Endodermal cell (in vitro differentiated cells): ENCODE data around the gene TMIE. TPM values are rescaled to one million over a fixed set of nuclear protein-coding genes. Genes with fewer than 3 reads are reported as not detected.

Experiments
- DNase-seq: peaks from one replicate; pipeline ENCODE4 v3.0.0-alpha.2; 2017
- H3K27ac ChIP-seq: 2 replicates; pipeline ENCODE4 v1.5.1; 2013; ENCODE audit warnings: mild to moderate bottlenecking, low read depth, low read length, moderate library complexity
- H3K27me3 ChIP-seq: 2 replicates; pipeline ENCODE4 v1.6.1; 2013; ENCODE audit warnings: mild to moderate bottlenecking, low read length, moderate library complexity; ENCODE audit not compliant: insufficient read depth, control insufficient read depth, poor library complexity, severe bottlenecking
- H3K36me3 ChIP-seq: 2 replicates; pipeline ENCODE4 v1.7.0; 2013; ENCODE audit warnings: mild to moderate bottlenecking, low read length, moderate library complexity; ENCODE audit not compliant: control insufficient read depth, insufficient read depth
- H3K4me1 ChIP-seq: one replicate; pipeline ENCODE4 v1.7.0; 2013; ENCODE audit warnings: low read length; ENCODE audit not compliant: control insufficient read depth, insufficient read depth
- H3K4me3 ChIP-seq: 2 replicates; pipeline ENCODE4 v1.5.1; 2013; ENCODE audit warnings: mild to moderate bottlenecking, low read length, moderate library complexity
- H3K9ac ChIP-seq: 2 replicates; pipeline ENCODE4 v1.6.1; 2013; ENCODE audit warnings: mild to moderate bottlenecking, low read length, moderate library complexity; ENCODE audit not compliant: poor library complexity, severe bottlenecking; ENCODE audit errors: extremely low read depth
- H3K9me3 ChIP-seq: 2 replicates; pipeline ENCODE4 v1.6.1; 2013; ENCODE audit warnings: mild to moderate bottlenecking, low read length, moderate library complexity; ENCODE audit not compliant: control insufficient read depth
- H3K27ac Mint-ChIP-seq: 2 replicates; pipeline ENCODE4 v1.8.0; 2020; ENCODE audit warnings: mixed read lengths
- H3K27me3 Mint-ChIP-seq: 2 replicates; pipeline ENCODE4 v1.8.0; 2021; ENCODE audit warnings: mild to moderate bottlenecking, mixed read lengths; ENCODE audit not compliant: insufficient read depth
- H3K36me3 Mint-ChIP-seq: 2 replicates; pipeline ENCODE4 v1.8.0; 2020; ENCODE audit warnings: low read depth, mixed read lengths
- H3K4me1 Mint-ChIP-seq: 2 replicates; pipeline ENCODE4 v1.8.0; 2020; ENCODE audit warnings: mixed read lengths
- H3K4me3 Mint-ChIP-seq: 2 replicates; pipeline ENCODE4 v1.8.0; 2020; ENCODE audit warnings: mild to moderate bottlenecking, moderate library complexity, mixed read lengths
- H3K9me3 Mint-ChIP-seq: 2 replicates; pipeline ENCODE4 v1.8.0; 2020; ENCODE audit warnings: mild to moderate bottlenecking, mixed read lengths
- CTCF ChIP-seq: fragments of 200-600 bp; sonication (generic); conservative IDR thresholded peaks from 2 replicates; pipeline ENCODE4 v1.5.0; 2021; ENCODE audit warnings: antibody characterized with exemption, mild to moderate bottlenecking
- WGBS, 2 experiments: methylation state at CpG; one replicate each; pipeline versions ENCODE4 v1.1.5 to v1.1.7; 2013; ENCODE audit warnings: missing lambda C conversion rate in 2 of 2, mixed read lengths in 1 of 2; ENCODE audit not compliant: insufficient coverage in 1 of 2, insufficient read length in 1 of 2; 5-methylcytosine and 5-hydroxymethylcytosine counted together
- total RNA-seq, 2 donors: library from RNA; stranded (reverse); fragmentation: NEBNext Ultra II Directional in 1 of 2; extraction: Animal tissue kit (Norgen Biotek cat#: 25700) in 1 of 2; gene quantifications; 2 replicates in 1 of 2; 3 replicates in 1 of 2; pipeline ENCODE4 v1.2.1, GENCODE V29; 2021

The TMIE gene
- total RNA-seq, 2 donors from 2014 or later: 1.0 to 1.1 TPM

- no peak overlapping the region for H3K27ac Mint-ChIP-seq
- WGBS, 2 experiments: 97 to 100% methylated on average over 1 to 2 of the region's 2 CpGs
- H3K36me3 Mint-ChIP-seq: no peaks in the 10 kb centered on the region
- no peak for TF ChIP-seq CTCF
- no peak for DNase-seq
- H3K9me3 Mint-ChIP-seq: no peaks in the 10 kb centered on the region
- Histone ChIP-seq H3K9ac (no peak overlapping the region), H3K4me1 (no peaks in the 10 kb centered on the region), H3K27ac (no peak overlapping the region), H3K36me3 (no peaks in the 10 kb centered on the region), H3K4me3 (no peak overlapping the region), H3K9me3 (no peaks in the 10 kb centered on the region), H3K27me3 (no peaks in the 10 kb centered on the region)
- peaks cover 4% of the 10 kb centered on the region for H3K27me3 Mint-ChIP-seq
- no peak overlapping the region for H3K4me3 Mint-ChIP-seq
- H3K4me1 Mint-ChIP-seq: no peaks in the 10 kb centered on the region
Measured at GRCh38 chr3:46711305-46711704, 10.1 kb downstream of the TMIE start.

GRCh38 chr3:46711760-46712159, 10.6 kb downstream of the TMIE start:
- no peak overlapping the region for H3K27ac ChIP-seq
- no peak for TF ChIP-seq CTCF
- 93 to 96% methylated on average over 4 to 7 of the region's 7 CpGs for WGBS, 2 experiments
- H3K27me3 ChIP-seq: no peaks in the 10 kb centered on the region
- Mint-ChIP-seq H3K9me3 (no peaks in the 10 kb centered on the region), H3K27me3 (peaks cover 4% of the 10 kb centered on the region), H3K4me1 (no peaks in the 10 kb centered on the region), H3K27ac (no peak overlapping the region), H3K36me3 (no peaks in the 10 kb centered on the region), H3K4me3 (no peak overlapping the region)
- DNase-seq: peak; percentile 23
- H3K4me1 ChIP-seq: no peaks in the 10 kb centered on the region
- H3K9ac ChIP-seq: no peak overlapping the region
- no peaks in the 10 kb centered on the region for H3K36me3 ChIP-seq
- H3K9me3 ChIP-seq: no peaks in the 10 kb centered on the region
- no peak overlapping the region for H3K4me3 ChIP-seq

- Mint-ChIP-seq H3K27ac (no peak overlapping the region), H3K36me3 (no peaks in the 10 kb centered on the region), H3K4me3 (no peak overlapping the region), H3K27me3 (peaks cover 4% of the 10 kb centered on the region), H3K4me1 (no peaks in the 10 kb centered on the region), H3K9me3 (no peaks in the 10 kb centered on the region)
- no peak for TF ChIP-seq CTCF
- H3K36me3 ChIP-seq: no peaks in the 10 kb centered on the region
- H3K9ac ChIP-seq: no peak overlapping the region
- no peak overlapping the region for H3K4me3 ChIP-seq
- H3K9me3 ChIP-seq: no peaks in the 10 kb centered on the region
- WGBS, 2 experiments: 86 to 89% methylated on average over 4 to 13 of the region's 13 CpGs
- no peaks in the 10 kb centered on the region for H3K27me3 ChIP-seq
- H3K27ac ChIP-seq: no peak overlapping the region
- H3K4me1 ChIP-seq: no peaks in the 10 kb centered on the region
- DNase-seq: peak; percentile 28
Measured at GRCh38 chr3:46712191-46713049, 11.2 kb downstream of the TMIE start.
